ENCODE results near the gene ACSS1. TPM values are rescaled to one million over a fixed set of nuclear protein-coding genes. Genes with fewer than 3 reads are reported as not detected.
A peak's percentile ranks its signal among the peaks of the same experiment; 100 is the strongest.

The ACSS1 gene
- total RNA-seq, 1 experiment from 2014 or later: 0.61 TPM

GRCh38 chr20:24983896-24984295, 74.0 kb downstream of the ACSS1 start:
- peaks cover 8% of the 10 kb centered on the region; the same call in 1 of the 2 replicates for H3K79me2 ChIP-seq (ENCODE audit: insufficient read depth, low read length)
- no CpG with 5 or more reads among the region's 8 CpGs for WGBS (ENCODE audit: extremely low coverage, insufficient read length, low lambda C conversion rate)
- no peak for DNase-seq

More at GRCh38 chr20:24983896-24984295, 74.0 kb downstream of the ACSS1 start:
- Histone ChIP-seq H2BK5ac (ENCODE audit: insufficient read length, low read length) (no peak overlapping the region), H3K79me1 (ENCODE audit: insufficient read depth, low read depth, low read length, poor library complexity, severe bottlenecking) (peaks cover 7% of the 10 kb centered on the region), H2BK20ac (ENCODE audit: low read depth, low read length, poor library complexity, severe bottlenecking) (no peak overlapping the region), H3K23me2 (ENCODE audit: insufficient read length, low read depth, low read length, poor library complexity, severe bottlenecking) (no peaks in the 10 kb centered on the region), H3K14ac (ENCODE audit: insufficient read depth, low read length) (no peak overlapping the region), H4K91ac (ENCODE audit: insufficient read length, low read depth, low read length) (no peak overlapping the region), H3K4ac (ENCODE audit: low read depth, low read length) (no peak overlapping the region), H4K5ac (ENCODE audit: insufficient read length, low read depth, low read length) (no peak overlapping the region), H3K56ac (ENCODE audit: insufficient read length, low read depth, low read length) (no peak overlapping the region), H2BK12ac (ENCODE audit: insufficient read length, low read depth, low read length) (no peak overlapping the region), H3T11ph (ENCODE audit: low read length) (no peak overlapping the region), H3K27ac (ENCODE audit: insufficient read length, low read depth, low read length) (no peak overlapping the region), H2BK120ac (ENCODE audit: low read depth, low read length, poor library complexity, severe bottlenecking) (peak overlapping the region; percentile 51), H3K9ac (ENCODE audit: extremely low read depth, insufficient read length, low read length) (no peak overlapping the region), H2AK5ac (ENCODE audit: insufficient read length, low read length) (no peak overlapping the region), H2BK15ac (ENCODE audit: low read depth, low read length) (no peak overlapping the region), H2AFZ (ENCODE audit: low read length) (no peak overlapping the region), H3K4me2 (ENCODE audit: insufficient read depth, insufficient read length, low read length) (no peak overlapping the region), H4K20me1 (ENCODE audit: control insufficient read depth, insufficient read depth, insufficient read length) (no peaks in the 10 kb centered on the region), H3K27me3 (ENCODE audit: insufficient read depth, low read length) (no peaks in the 10 kb centered on the region), H3K23ac (ENCODE audit: insufficient read length, low read depth, low read length) (no peak overlapping the region), H3K18ac (ENCODE audit: insufficient read length, low read depth, low read length) (no peak overlapping the region), H3K9me3 (ENCODE audit: control insufficient read depth, low read depth, low read length) (peaks cover 15% of the 10 kb centered on the region), H4K8ac (replicated peaks; ENCODE audit: insufficient read length, low read depth, low read length) (no peak overlapping the region), H3K4me1 (ENCODE audit: insufficient read depth, low read length) (no peaks in the 10 kb centered on the region)
- TF ChIP-seq, protein P1, sequence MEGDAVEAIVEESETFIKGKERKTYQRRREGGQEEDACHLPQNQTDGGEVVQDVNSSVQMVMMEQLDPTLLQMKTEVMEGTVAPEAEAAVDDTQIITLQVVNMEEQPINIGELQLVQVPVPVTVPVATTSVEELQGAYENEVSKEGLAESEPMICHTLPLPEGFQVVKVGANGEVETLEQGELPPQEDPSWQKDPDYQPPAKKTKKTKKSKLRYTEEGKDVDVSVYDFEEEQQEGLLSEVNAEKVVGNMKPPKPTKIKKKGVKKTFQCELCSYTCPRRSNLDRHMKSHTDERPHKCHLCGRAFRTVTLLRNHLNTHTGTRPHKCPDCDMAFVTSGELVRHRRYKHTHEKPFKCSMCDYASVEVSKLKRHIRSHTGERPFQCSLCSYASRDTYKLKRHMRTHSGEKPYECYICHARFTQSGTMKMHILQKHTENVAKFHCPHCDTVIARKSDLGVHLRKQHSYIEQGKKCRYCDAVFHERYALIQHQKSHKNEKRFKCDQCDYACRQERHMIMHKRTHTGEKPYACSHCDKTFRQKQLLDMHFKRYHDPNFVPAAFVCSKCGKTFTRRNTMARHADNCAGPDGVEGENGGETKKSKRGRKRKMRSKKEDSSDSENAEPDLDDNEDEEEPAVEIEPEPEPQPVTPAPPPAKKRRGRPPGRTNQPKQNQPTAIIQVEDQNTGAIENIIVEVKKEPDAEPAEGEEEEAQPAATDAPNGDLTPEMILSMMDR (conservative IDR thresholded peaks at IDR 0.05): no peak
- H3K27me3 Mint-ChIP-seq (ENCODE audit: low read depth): no peaks in the 10 kb centered on the region; the same call in 1 of the 2 replicates
- H3K36me3 Mint-ChIP-seq (ENCODE audit: insufficient read depth in 1 of 3, low read depth in 3 of 3): peaks cover 41 to 50% (median 45%) of the 10 kb centered on the region in 3 experiments
- H3K4me1 Mint-ChIP-seq: no peaks in the 10 kb centered on the region
- H3K4me3 Mint-ChIP-seq: no peak overlapping the region
- no peak overlapping the region for H3K27ac Mint-ChIP-seq
- H3K9me3 Mint-ChIP-seq: peaks cover 8 to 17% of the 10 kb centered on the region in 2 experiments

Data from H9 (cell line).